A549 (cell line): ENCODE measurements around the gene SVEP1. TPM values are rescaled to one million over a fixed set of nuclear protein-coding genes. Genes with fewer than 3 reads are reported as not detected.

Experiments
- ATAC-seq, 2 experiments: fragments of 200-7000 bp in 1 of 2; fragments of >200 bp in 1 of 2; cut with Nextera tagmentation in 1 of 2; cut with Tn5 transposase in 1 of 2; 3 replicates each; pipeline versions ENCODE4 v1.8.0 to v1.9.1; 2018 to 2020; ENCODE audit warnings: mild to moderate bottlenecking in 1 of 2, moderate library complexity in 1 of 2
- CTCF ChIA-PET: fragments of 300-600 bp; sonication (Branson Sonifier 250); formaldehyde crosslinking; extraction: SDS; loops from one replicate; lab custom pipeline; 2021; ENCODE audit warnings: antibody characterized with exemption, inconsistent platforms; lab: Yijun Ruan, JAX
- POLR2A ChIA-PET: fragments of 350-600 bp; formaldehyde crosslinking; extraction: SDS; loops from one replicate; lab custom pipeline; 2021; ENCODE audit warnings: antibody characterized with exemption, inconsistent platforms; lab: Yijun Ruan, JAX
- DNase-seq, 2 experiments: peaks; one replicate each; pipeline versions ENCODE4 v3.0.0 to v3.0.0-alpha.2; 2011 to 2016; ENCODE audit warnings: low read depth in 1 of 2, low spot score in 1 of 2
- FAIRE-seq: peaks from 2 replicates; lab custom pipeline; 2011; peaks lifted over from hg19 to GRCh38; lab: Jason Lieb, UNC
- H3K27ac ChIP-seq, 2 experiments: fragments of >200 bp; sonication (Bioruptor Twin); formaldehyde crosslinking; 3 replicates each; pipeline ENCODE4 v1.5.1; 2016 to 2017
- H3K4me1 ChIP-seq: fragments of >200 bp; sonication (Bioruptor Twin); formaldehyde crosslinking; 3 replicates; pipeline ENCODE4 v1.6.1; 2016
- H3K4me2 ChIP-seq: fragments of >200 bp; sonication (Bioruptor Twin); formaldehyde crosslinking; 3 replicates; pipeline ENCODE4 v1.6.1; 2016
- H3K4me3 ChIP-seq: fragments of >200 bp; sonication (Bioruptor Twin); formaldehyde crosslinking; 3 replicates; pipeline ENCODE4 v1.5.1; 2016
- H3K9me3 ChIP-seq: fragments of >200 bp; sonication (Bioruptor Twin); formaldehyde crosslinking; 3 replicates; pipeline ENCODE4 v1.6.1; 2016
- ATOH8 ChIP-seq: fragments of 250-450 bp; sonication (Bioruptor Pico); IDR thresholded peaks from 2 replicates; pipeline ENCODE4 v1.5.0; 2020; ENCODE audit warnings: low read depth, mild to moderate bottlenecking, moderate library complexity
- BCL3 ChIP-seq: fragments of >200 bp; sonication (Bioruptor Twin); formaldehyde crosslinking; IDR thresholded peaks from 3 replicates; pipeline ENCODE4 v1.6.1; 2016
- BHLHE40 ChIP-seq: IDR thresholded peaks from 2 replicates; pipeline ENCODE4 v1.6.1; 2012; ENCODE audit warnings: low read depth, low read length, inconsistent platforms
- CBX2 ChIP-seq: fragments of 200-600 bp; sonication (generic); IDR thresholded peaks from 2 replicates; pipeline ENCODE4 v1.6.1; 2016; ENCODE audit warnings: low read depth, mild to moderate bottlenecking, borderline replicate concordance
- CBX8 ChIP-seq: fragments of 200-600 bp; sonication (generic); IDR thresholded peaks from 2 replicates; pipeline ENCODE4 v1.6.1; 2016
- CEBPB ChIP-seq, 2 experiments: fragments of >200 bp in 1 of 2; sonication (Bioruptor Twin) in 1 of 2; formaldehyde crosslinking in 1 of 2; IDR thresholded peaks; 2 replicates each; pipeline ENCODE4 v1.6.1; 2012 to 2016
- CHD2 ChIP-seq: fragments of 150-350 bp; IDR thresholded peaks from 2 replicates; pipeline ENCODE4 v1.6.1; 2014; ENCODE audit warnings: low read length; ENCODE audit not compliant: partially characterized antibody
- CHD4 ChIP-seq: fragments of 200-600 bp; sonication (generic); IDR thresholded peaks from 2 replicates; pipeline ENCODE4 v1.6.1; 2016; ENCODE audit warnings: antibody characterized with exemption, mild to moderate bottlenecking, borderline replicate concordance
- CTCF ChIP-seq: fragments of >200 bp; sonication (Bioruptor Twin); formaldehyde crosslinking; IDR thresholded peaks from 3 replicates; pipeline ENCODE4 v1.5.1; 2016
- EHF ChIP-seq: fragments of 250-450 bp; sonication (Bioruptor Pico); IDR thresholded peaks from 2 replicates; pipeline ENCODE4 v1.5.0; 2020; ENCODE audit warnings: mild to moderate bottlenecking
- EHMT2 ChIP-seq: fragments of 200-600 bp; sonication (generic); IDR thresholded peaks from 2 replicates; pipeline ENCODE4 v1.6.1; 2016; ENCODE audit warnings: antibody characterized with exemption, low read depth, mild to moderate bottlenecking, moderate library complexity
- EP300 ChIP-seq, 2 experiments: fragments of >200 bp; sonication (Bioruptor Twin); formaldehyde crosslinking; IDR thresholded peaks; 2 replicates in 1 of 2; 3 replicates in 1 of 2; pipeline ENCODE4 v1.6.1; 2016 to 2017
- FOSB ChIP-seq: fragments of 250-450 bp; sonication (Bioruptor Pico); IDR thresholded peaks from 2 replicates; pipeline ENCODE4 v1.5.0; 2020; ENCODE audit warnings: mild to moderate bottlenecking, moderate library complexity
- FOXS1 ChIP-seq: fragments of 250-450 bp; sonication (Bioruptor Pico); IDR thresholded peaks from 2 replicates; pipeline ENCODE4 v1.5.0; 2020; ENCODE audit warnings: mild to moderate bottlenecking, moderate library complexity
- HDAC2 ChIP-seq: fragments of 200-600 bp; sonication (generic); IDR thresholded peaks from 2 replicates; pipeline ENCODE4 v1.6.1; 2016
- HEYL ChIP-seq: fragments of 250-450 bp; sonication (Bioruptor Pico); IDR thresholded peaks from 2 replicates; pipeline ENCODE4 v1.8.0; 2021; ENCODE audit warnings: mild to moderate bottlenecking, moderate library complexity
- HMGXB4 ChIP-seq: fragments of 250-450 bp; sonication (Bioruptor Pico); IDR thresholded peaks from 2 replicates; pipeline ENCODE4 v1.5.0; 2021; ENCODE audit warnings: mild to moderate bottlenecking, moderate library complexity, borderline replicate concordance
- JUNB ChIP-seq: fragments of >200 bp; sonication (Bioruptor Twin); formaldehyde crosslinking; IDR thresholded peaks from 2 replicates; pipeline ENCODE4 v1.6.1; 2016
- KDM1A ChIP-seq: fragments of 200-600 bp; sonication (generic); IDR thresholded peaks from 2 replicates; pipeline ENCODE4 v1.6.1; 2016; ENCODE audit warnings: low read depth, mild to moderate bottlenecking
- MAZ ChIP-seq: fragments of 150-350 bp; IDR thresholded peaks from 2 replicates; pipeline ENCODE4 v1.6.1; 2014; ENCODE audit warnings: antibody characterized with exemption, low read depth, low read length, borderline replicate concordance
- NFE2L2 ChIP-seq: fragments of 150-350 bp; conservative IDR thresholded peaks from 2 replicates; pipeline ENCODE4 v1.6.1; 2014; ENCODE audit warnings: low read length
- NPAS2 ChIP-seq: fragments of 250-450 bp; sonication (Bioruptor Pico); IDR thresholded peaks from 2 replicates; pipeline ENCODE4 v1.8.0; 2022; ENCODE audit warnings: mild to moderate bottlenecking, moderate library complexity, borderline replicate concordance
- NR3C1 ChIP-seq: fragments of >200 bp; sonication (Bioruptor Twin); formaldehyde crosslinking; IDR thresholded peaks from 3 replicates; pipeline ENCODE4 v1.6.1; 2017
- PHF8 ChIP-seq: fragments of 200-600 bp; sonication (generic); IDR thresholded peaks from 2 replicates; pipeline ENCODE4 v1.6.1; 2016; ENCODE audit warnings: low read depth, mild to moderate bottlenecking, antibody characterized with exemption, moderate library complexity, borderline replicate concordance
- POLR2A ChIP-seq: IDR thresholded peaks from 2 replicates; pipeline ENCODE4 v1.6.1; 2012; ENCODE audit warnings: mild to moderate bottlenecking, low read length
- POLR2AphosphoS2 ChIP-seq: conservative IDR thresholded peaks from 2 replicates; pipeline ENCODE4 v1.6.1; 2012; ENCODE audit warnings: low read length, improper control_type of control experiment, inconsistent platforms
- RARB ChIP-seq: fragments of 250-450 bp; sonication (Bioruptor Pico); IDR thresholded peaks from 2 replicates; pipeline ENCODE4 v1.8.0; 2021; ENCODE audit warnings: mild to moderate bottlenecking, moderate library complexity
- RCOR1 ChIP-seq: fragments of 150-350 bp; IDR thresholded peaks from 2 replicates; pipeline ENCODE4 v1.6.1; 2014; ENCODE audit warnings: antibody characterized with exemption, low read length, low read depth
- RNF2 ChIP-seq: fragments of 200-600 bp; sonication (generic); IDR thresholded peaks from 2 replicates; pipeline ENCODE4 v1.6.1; 2016; ENCODE audit warnings: low read depth, mild to moderate bottlenecking, antibody characterized with exemption, moderate library complexity, borderline replicate concordance
- TP53 ChIP-seq: fragments of 250-450 bp; sonication (Bioruptor Pico); IDR thresholded peaks from 2 replicates; pipeline ENCODE4 v1.5.0; 2021; ENCODE audit warnings: mild to moderate bottlenecking, moderate library complexity
- ZC3H11A ChIP-seq: fragments of 450-650 bp; IDR thresholded peaks from 2 replicates; pipeline ENCODE4 v1.6.1; 2014; ENCODE audit warnings: antibody characterized with exemption, mild to moderate bottlenecking
- ZSCAN20 ChIP-seq: fragments of 250-450 bp; sonication (Bioruptor Pico); IDR thresholded peaks from 2 replicates; pipeline ENCODE4 v1.8.0; 2022; ENCODE audit warnings: mild to moderate bottlenecking, moderate library complexity
- WGBS: methylation state at CpG from one replicate; pipeline ENCODE4 v1.1.6; 2017; ENCODE audit errors: missing lambda C conversion rate; 5-methylcytosine and 5-hydroxymethylcytosine counted together
- polyA plus RNA-seq, 4 experiments: library from polyadenylated mRNA; depleted of rRNA in 3 of 4; stranded (reverse); fragments of >200 nt; fragmentation: RNase III in 1 of 4; extraction: RNeasy Plus Mini Kit Qiagen cat#74134 plus additional on column Dnase treatment in 1 of 4; gene quantifications; 2 replicates in 3 of 4; 3 replicates in 1 of 4; pipeline ENCODE4 v1.2.3, GENCODE V29; 2011 to 2017

The SVEP1 gene
- polyA plus RNA-seq, 2 of the 4 experiments (the other 2 are of a cell fraction) = 0.52 to 1.5 TPM

GRCh38 chr9:110440796-110441195 is 138.7 kb downstream of the SVEP1 start:
- CTCF ChIA-PET = interaction anchor here (1.0 to 1.2 kb wide), 4 partner anchors 13 to 257 kb away, joined by 3 to 4 read pairs (median 3); no protein-coding TSS in a partner anchor
- DNase-seq = no peak
- no peak for FAIRE-seq
- H3K9me3 ChIP-seq = peaks cover 6% of the 10 kb centered on the region; the same call in 1 of the 3 replicates
- no peak overlapping the region for H3K4me3 ChIP-seq
- TF ChIP-seq HMGXB4 (CRISPR knock-in tag) (no peak), CBX2 (no peak), CBX8 (no peak), BHLHE40 (no peak), TP53 (CRISPR knock-in tag) (no peak), POLR2A (no peak), RARB (CRISPR knock-in tag) (no peak), JUNB (no peak), EHMT2 (no peak), CEBPB (IDR thresholded peaks at IDR 0.05) (no peak), HDAC2 (no peak), NFE2L2 (no peak), NR3C1 (no peak), ATOH8 (CRISPR knock-in tag) (no peak), EHF (CRISPR knock-in tag) (no peak), EP300 (IDR thresholded peaks at IDR 0.05) (no peak), RNF2 (no peak), PHF8 (no peak)
- H3K4me1 ChIP-seq = peaks cover 19% of the 10 kb centered on the region
- no peak overlapping the region for H3K27ac ChIP-seq
- no peak overlapping the region for H3K4me2 ChIP-seq
- POLR2A ChIA-PET = interaction anchor here (0.9 kb wide), 1 partner anchor 184 kb away, joined by 3 read pairs; the partner anchor contains the start of gene TXN
- ATAC-seq = no peak
- WGBS = 72% methylated on average over 3 of the region's 3 CpGs

GRCh38 chr9:110440172-110440571 is 139.4 kb downstream of the SVEP1 start:
- no peak for TF ChIP-seq NPAS2 (CRISPR knock-in tag)
- TF ChIP-seq KDM1A = no peak
- TF ChIP-seq ZSCAN20 (CRISPR knock-in tag) = no peak
- TF ChIP-seq FOSB = no peak
- no peak for TF ChIP-seq CHD2
- no peak for TF ChIP-seq CHD4
- TF ChIP-seq, all 56 proteins: peak for 0
- Histone ChIP-seq H3K9me3 (no peaks in the 10 kb centered on the region), H3K4me3 (no peak overlapping the region), H3K27ac (peak overlapping the region in 1 of 2 experiments; percentile 2; a peak in 1 of 6 replicates), H3K4me1 (peaks cover 19% of the 10 kb centered on the region), H3K4me2 (no peak overlapping the region; the same call in 2 of the 3 replicates)
- ATAC-seq (no peak), FAIRE-seq (no peak), DNase-seq (no peak)
- CTCF ChIA-PET = interaction anchor here (0.6 to 1.2 kb wide), 5 partner anchors 12 to 551 kb away, joined by 3 to 7 read pairs (median 4); no protein-coding TSS in a partner anchor
- POLR2A ChIA-PET = interaction anchor here (0.9 kb wide), 1 partner anchor 184 kb away, joined by 3 read pairs; the partner anchor contains the start of gene TXN
- WGBS = 34% methylated on average over 4 of the region's 4 CpGs

- Histone ChIP-seq H3K27ac (no peak overlapping the region), H3K4me2 (no peak overlapping the region), H3K4me3 (no peak overlapping the region), H3K4me1 (no peaks in the 10 kb centered on the region), H3K9me3 (no peaks in the 10 kb centered on the region)
- WGBS = 52% methylated on average over 3 of the region's 3 CpGs
- POLR2A ChIA-PET = no interaction called here
- CTCF ChIA-PET = interaction anchor here (0.6 to 4.9 kb wide), 3 partner anchors 96 to 994 kb away, joined by 3 to 19 read pairs (median 3); no protein-coding TSS in a partner anchor
- DNase-seq (no peak), FAIRE-seq (no peak), ATAC-seq (no peak)
- TF ChIP-seq BHLHE40 = no peak
- no peak for TF ChIP-seq ZC3H11A
- no peak for TF ChIP-seq POLR2AphosphoS2
- no peak for TF ChIP-seq MAZ
- no peak for TF ChIP-seq HEYL
- TF ChIP-seq BCL3 = no peak
- TF ChIP-seq CTCF = no peak
- TF ChIP-seq FOXS1 (CRISPR knock-in tag) = no peak
- no peak for TF ChIP-seq RCOR1
- no peak for TF ChIP-seq RARB (CRISPR knock-in tag)
Observed at GRCh38 chr9:110432253-110432652, 147.3 kb downstream of the SVEP1 start.
